ENCODE measurements around the gene SLC46A3.

DNA sequence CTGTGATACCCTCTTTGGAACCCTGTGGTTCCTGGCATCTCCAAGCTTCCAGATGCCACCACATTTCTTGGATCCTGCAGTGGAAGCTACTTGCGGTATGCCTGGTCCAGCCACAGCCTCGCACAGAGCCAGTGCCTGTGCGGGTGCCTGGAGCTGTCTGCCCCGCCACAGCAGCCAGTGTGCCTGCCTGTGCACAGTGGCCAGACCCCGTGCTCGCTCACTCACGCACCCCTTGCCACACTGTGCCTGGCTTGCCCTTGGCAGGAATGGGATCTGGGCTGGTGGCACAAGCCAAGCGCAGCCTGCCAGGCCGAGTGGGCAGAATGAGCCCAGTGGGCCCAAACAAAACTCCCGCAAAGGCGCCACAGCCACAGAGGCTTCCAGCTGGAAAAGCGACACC lies 33.7 kb downstream of the SLC46A3 start:
- no peak for TF ChIP-seq GLIS3 (CRISPR knock-in tag; IDR thresholded peaks at IDR 0.05)
- no peak for TF ChIP-seq TCF4 (CRISPR knock-in tag; IDR thresholded peaks at IDR 0.05; ENCODE audit: borderline replicate concordance)
- TF ChIP-seq, protein P1, sequence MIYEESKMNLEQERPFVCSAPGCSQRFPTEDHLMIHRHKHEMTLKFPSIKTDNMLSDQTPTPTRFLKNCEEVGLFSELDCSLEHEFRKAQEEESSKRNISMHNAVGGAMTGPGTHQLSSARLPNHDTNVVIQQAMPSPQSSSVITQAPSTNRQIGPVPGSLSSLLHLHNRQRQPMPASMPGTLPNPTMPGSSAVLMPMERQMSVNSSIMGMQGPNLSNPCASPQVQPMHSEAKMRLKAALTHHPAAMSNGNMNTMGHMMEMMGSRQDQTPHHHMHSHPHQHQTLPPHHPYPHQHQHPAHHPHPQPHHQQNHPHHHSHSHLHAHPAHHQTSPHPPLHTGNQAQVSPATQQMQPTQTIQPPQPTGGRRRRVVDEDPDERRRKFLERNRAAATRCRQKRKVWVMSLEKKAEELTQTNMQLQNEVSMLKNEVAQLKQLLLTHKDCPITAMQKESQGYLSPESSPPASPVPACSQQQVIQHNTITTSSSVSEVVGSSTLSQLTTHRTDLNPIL (CRISPR knock-in tag; IDR thresholded peaks at IDR 0.05; ENCODE audit: low read depth) = no peak
- no peak for TF ChIP-seq ZFP30 (CRISPR knock-in tag; IDR thresholded peaks at IDR 0.05)

All from SK-N-SH treated with all-trans-retinoic acid at 6 μM for 48 hours (cell line).